ENCODE data around the gene TP53TG3B.
"Not testable (repeated sequence)": the region's sequence is repeated elsewhere in the genome, so short reads cannot be mapped to it uniquely, and the experiment has no call there.

TP53TG3B gene, protein sequence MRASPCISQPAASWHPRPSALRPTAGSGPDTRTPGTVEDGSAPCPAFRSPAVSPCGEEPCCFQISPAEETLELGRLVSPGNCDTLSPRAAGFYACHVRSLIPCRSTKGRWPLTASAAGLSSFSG

DNA sequence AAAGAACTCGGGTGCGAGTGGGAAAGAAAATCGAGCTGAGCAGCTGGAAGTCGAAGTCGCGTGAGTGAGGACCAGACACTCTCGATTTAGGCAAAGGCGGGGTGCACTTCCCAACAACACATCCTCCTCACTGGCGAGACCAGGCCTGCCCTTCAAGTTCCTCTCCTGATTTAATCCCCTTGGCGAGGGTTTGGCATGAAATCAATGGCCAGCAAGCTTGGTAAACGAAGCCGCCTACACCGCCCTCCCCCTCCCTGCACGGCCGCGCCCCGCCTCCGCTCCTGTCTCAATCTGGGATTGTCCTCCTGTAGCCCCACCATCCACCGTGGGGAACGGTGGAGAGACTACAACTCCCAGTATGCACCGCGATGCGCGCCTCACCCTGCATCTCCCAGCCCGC, at the start of gene TP53TG3B:
Gene TP53TG3B (plus strand): TSS at position 301 of the 400 bp plus-strand sequence. CDS start 68 bp downstream, at position 369.
- not testable (repeated sequence) for DNase-seq

DNA sequence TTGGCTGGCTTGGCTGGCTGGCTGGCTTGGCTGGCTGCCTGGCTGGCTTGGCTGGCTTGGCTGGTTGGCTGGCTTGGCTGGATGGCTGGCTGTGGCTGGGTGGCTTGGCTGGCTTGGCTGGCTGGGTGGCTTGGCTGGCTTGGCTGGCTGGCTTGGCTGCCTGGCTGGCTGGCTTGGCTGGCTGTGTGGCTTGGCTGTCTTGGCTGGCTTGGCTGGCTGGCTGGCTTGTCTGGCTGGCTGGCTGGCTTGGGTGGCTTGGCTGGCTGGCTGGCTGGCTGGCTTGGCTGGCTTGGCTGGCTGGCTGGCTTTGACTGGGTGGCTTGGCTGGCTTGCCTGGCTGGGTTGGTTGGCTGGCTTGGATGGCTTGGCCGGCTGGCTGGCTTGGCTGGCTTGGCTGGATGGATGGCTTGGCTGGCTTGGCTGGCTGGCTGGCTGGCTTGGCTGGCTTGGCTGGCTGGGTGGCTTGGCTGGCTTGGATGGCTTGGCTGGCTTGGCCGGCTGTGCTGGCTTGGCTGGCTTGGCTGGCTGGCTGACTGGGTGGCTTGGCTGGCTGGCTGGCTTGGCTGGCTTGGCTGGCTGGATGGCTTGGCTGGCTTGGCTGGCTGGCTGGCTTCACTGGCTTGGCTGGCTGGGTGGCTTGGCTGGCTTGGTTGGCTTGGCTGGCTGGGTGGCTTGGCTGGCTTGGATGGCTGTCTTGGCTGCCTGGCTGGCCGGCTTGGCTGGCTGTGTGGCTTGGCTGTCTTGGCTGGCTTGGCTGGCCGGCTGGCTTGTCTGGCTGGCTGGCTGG, 24.2 kb upstream of the TP53TG3B start:
- not testable (repeated sequence) for DNase-seq

DNA sequence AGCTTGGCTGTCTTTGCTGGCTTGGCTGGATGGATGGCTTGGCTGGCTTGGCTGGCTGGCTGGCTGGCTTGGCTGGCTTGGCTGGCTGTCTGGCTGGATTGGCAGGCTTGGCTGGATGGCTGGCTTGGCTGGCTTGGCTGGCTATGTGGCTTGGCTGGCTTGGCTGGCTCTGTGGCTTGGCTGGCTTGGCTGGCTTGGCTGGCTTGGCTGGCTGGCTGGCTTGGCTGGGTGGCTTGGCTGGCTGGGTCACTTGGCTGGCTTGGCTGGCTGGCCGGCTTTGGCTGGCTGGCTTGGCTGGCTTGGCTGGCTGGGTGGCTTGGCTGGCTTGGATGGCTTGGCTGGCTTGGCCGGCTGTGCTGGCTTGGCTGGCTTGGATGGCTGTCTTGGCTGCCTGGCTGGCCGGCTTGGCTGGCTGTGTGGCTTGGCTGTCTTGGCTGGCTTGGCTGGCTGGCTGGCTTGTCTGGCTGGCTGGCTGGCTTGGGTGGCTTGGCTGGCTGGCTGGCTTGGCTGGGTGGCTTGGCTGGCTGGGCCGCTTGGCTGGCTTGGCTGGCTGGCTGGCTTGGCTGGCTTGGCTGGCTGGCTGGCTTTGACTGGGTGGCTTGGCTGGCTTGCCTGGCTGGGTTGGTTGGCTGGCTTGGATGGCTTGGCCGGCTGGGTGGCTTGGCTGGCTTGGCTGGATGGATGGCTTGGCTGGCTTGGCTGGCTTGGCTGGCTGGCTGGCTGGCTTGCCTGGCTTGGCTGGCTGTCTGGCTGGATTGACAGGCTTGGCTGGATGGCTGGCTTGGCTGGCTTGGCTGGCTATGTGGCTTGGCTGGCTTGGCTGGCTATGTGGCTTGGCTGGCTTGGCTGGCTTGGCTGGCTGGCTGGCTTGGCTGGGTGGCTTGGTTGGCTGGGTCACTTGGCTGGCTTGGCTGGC, 22.8 kb upstream of the TP53TG3B start:
- DNase-seq = not testable (repeated sequence)

DNA sequence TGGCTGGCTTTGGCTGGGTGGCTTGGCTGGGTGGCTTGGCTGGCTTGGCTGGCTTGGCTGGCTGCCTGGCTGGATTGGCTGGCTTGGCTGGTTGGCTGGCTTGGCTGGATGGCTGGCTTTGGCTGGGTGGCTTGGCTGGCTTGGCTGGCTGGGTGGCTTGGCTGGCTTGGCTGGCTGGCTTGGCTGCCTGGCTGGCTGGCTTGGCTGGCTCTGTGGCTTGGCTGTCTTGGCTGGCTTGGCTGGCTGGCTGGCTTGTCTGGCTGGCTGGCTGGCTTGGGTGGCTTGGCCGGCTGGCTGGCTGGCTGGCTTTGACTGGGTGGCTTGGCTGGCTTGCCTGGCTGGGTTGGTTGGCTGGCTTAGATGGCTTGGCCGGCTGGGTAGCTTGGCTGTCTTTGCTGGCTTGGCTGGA, 22.1 kb upstream of the TP53TG3B start:
- DNase-seq = not testable (repeated sequence)

DNA sequence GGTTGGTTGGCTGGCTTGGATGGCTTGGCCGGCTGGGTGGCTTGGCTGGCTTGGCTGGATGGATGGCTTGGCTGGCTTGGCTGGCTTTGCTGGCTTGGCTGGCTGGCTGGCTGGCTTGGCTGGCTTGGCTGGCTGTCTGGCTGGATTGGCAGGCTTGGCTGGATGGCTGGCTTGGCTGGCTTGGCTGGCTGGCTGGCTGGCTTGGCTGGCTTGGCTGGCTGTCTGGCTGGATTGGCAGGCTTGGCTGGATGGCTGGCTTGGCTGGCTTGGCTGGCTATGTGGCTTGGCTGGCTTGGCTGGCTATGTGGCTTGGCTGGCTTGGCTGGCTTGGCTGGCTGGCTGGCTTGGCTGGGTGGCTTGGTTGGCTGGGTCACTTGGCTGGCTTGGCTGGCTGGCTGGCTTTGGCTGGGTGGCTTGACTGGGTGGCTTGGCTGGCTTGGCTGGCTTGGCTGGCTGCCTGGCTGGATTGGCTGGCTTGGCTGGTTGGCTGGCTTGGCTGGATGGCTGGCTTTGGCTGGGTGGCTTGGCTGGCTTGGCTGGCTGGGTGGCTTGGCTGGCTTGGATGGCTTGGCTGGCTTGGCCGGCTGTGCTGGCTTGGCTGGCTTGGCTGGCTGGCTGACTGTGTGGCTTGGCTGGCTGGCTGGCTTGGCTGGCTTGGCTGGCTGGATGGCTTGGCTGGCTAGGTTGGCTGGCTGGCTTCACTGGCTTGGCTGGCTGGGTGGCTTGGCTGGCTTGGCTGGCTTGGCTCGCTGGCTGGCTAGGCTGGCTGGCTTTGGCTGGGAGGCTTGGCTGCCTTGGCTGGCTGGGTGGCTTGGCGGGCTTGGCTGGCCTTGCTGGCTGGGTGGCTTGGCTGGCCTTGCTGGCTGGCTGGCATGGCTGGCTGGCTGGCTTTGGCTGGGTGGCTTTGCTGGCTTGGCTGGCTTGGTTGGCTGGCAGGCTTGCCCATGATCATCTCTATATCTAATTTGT, 21.3 kb upstream of the TP53TG3B start:
- not testable (repeated sequence) for DNase-seq
